Psoas muscle (tissue), 8 donors: Measurements from ENCODE around the gene ADSS1. TPM values are rescaled to one million over a fixed set of nuclear protein-coding genes. Genes with fewer than 3 reads are reported as not detected.
A peak's percentile ranks its signal among the peaks of the same experiment; 100 is the strongest.

Experiments
- ATAC-seq, 4 donors: fragments of 200-7000 bp; cut with Tn5 transposase; one replicate each; pipeline ENCODE4 v1.9.1; 2020; ENCODE audit warnings: moderate library complexity in 3 of 4, mild to moderate bottlenecking in 2 of 4
- DNase-seq, 2 donors: peaks; one replicate each; pipeline ENCODE4 v3.0.0-alpha.2; 2020
- H3K27ac ChIP-seq: fragments of 200-600 bp; one replicate; pipeline ENCODE4 v1.8.0; 2022
- H3K27me3 ChIP-seq, 3 donors: fragments of 200-600 bp in 1 of 3; one replicate each; pipeline versions ENCODE4 v1.6.1 to v1.8.0; 2013 to 2022; ENCODE audit warnings: low read length in 2 of 3, mild to moderate bottlenecking in 2 of 3, moderate library complexity in 1 of 3; ENCODE audit not compliant: insufficient read depth in 3 of 3
- H3K36me3 ChIP-seq, 2 donors: fragments of 200-600 bp in 1 of 2; one replicate each; pipeline versions ENCODE4 v1.6.1 to v1.8.0; 2013 to 2022; ENCODE audit warnings: low read depth in 1 of 2, mild to moderate bottlenecking in 1 of 2, moderate library complexity in 1 of 2; ENCODE audit not compliant: insufficient read depth in 1 of 2
- H3K4me1 ChIP-seq: fragments of 200-600 bp; one replicate; pipeline ENCODE4 v1.8.0; 2022
- H3K4me3 ChIP-seq: fragments of 200-600 bp; one replicate; pipeline ENCODE4 v1.8.0; 2022; ENCODE audit warnings: mild to moderate bottlenecking
- H3K9me3 ChIP-seq: fragments of 200-600 bp; one replicate; pipeline ENCODE4 v1.8.0; 2022
- WGBS, 3 donors: extraction: QIAGEN DNeasy Blood & Tissue Kit; methylation state at CpG; one replicate each; pipeline versions ENCODE4 v1.1.6 to v1.1.7; 2013; 5-methylcytosine and 5-hydroxymethylcytosine counted together
- intact Hi-C, 2 donors: fragments of 100-400 bp; cut with DNase I; formaldehyde crosslinking; loops; one replicate each; pipeline versions ENCODE4 v1.11.0 to v1.14.2; 2022
- polyA plus RNA-seq, 3 donors: library from polyadenylated mRNA; stranded (reverse); fragments of 200-250 nt; gene quantifications; one replicate each; pipeline ENCODE4 v1.2.3, GENCODE V29; 2013
- total RNA-seq, 4 donors: library from RNA; stranded (reverse); fragmentation: NEBNext Ultra II Directional in 2 of 4; extraction: Animal tissue kit (Norgen Biotek cat#: 25700) in 2 of 4; gene quantifications; one replicate each; pipeline versions ENCODE4 v1.2.1 to v1.2.4, GENCODE V29; 2021 to 2023
- TF ChIP-seq, protein P1 (sequence below): fragments of 200-600 bp; IDR thresholded peaks from one replicate; pipeline ENCODE4 v1.8.0; 2022; ENCODE audit warnings: antibody characterized with exemption
- donor health status: healthy with polysubstance abuse.
- donor health status: DM: no; HTN: no; CAD: no; lungs with moderate emphysema.
- donor health status: Bipolar disorder and iron deficiency.
- donor health status: healthy.
- donor health status: DM: yes; HTN: yes; CAD: no.
- donor health status: DM: no; HTN: no; CAD: no.
- donor health status: DM: no; HTN: no; CAD: no.
- donor health status: DM: yes; HTN: yes; CAD: no.

Gene ADSS1
- total and polyA plus RNA-seq, 7 donors, result 187 to 394 (median 300) TPM

DNA sequence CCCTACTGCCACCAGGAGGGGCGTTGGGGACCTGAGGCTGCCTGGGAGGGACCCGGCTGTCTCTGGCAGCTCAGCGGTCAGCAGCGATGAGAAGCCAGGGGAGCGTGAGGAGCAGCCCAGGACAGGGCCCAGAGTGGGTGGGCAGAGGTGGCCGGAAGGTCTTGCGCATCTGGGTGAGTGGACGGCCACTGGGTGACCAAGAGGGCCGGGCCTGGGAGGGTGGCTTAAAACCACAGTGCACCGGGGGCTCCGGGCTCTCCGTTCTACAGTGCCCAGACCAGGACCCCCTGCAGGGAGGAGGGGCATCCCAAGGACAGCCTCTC lies 24.6 kb upstream of the ADSS1 start:
- intact Hi-C loops, result no loop called here
- peaks cover 18% of the 10 kb centered on the region for H3K4me1 ChIP-seq
- 66 to 75% (median 73%) methylated on average over 9 to 12 of the region's 12 CpGs for WGBS, 3 donors
- H3K9me3 ChIP-seq, result no peaks in the 10 kb centered on the region
- ATAC-seq, result no peak
- TF ChIP-seq, protein P1, sequence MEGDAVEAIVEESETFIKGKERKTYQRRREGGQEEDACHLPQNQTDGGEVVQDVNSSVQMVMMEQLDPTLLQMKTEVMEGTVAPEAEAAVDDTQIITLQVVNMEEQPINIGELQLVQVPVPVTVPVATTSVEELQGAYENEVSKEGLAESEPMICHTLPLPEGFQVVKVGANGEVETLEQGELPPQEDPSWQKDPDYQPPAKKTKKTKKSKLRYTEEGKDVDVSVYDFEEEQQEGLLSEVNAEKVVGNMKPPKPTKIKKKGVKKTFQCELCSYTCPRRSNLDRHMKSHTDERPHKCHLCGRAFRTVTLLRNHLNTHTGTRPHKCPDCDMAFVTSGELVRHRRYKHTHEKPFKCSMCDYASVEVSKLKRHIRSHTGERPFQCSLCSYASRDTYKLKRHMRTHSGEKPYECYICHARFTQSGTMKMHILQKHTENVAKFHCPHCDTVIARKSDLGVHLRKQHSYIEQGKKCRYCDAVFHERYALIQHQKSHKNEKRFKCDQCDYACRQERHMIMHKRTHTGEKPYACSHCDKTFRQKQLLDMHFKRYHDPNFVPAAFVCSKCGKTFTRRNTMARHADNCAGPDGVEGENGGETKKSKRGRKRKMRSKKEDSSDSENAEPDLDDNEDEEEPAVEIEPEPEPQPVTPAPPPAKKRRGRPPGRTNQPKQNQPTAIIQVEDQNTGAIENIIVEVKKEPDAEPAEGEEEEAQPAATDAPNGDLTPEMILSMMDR, result no peak
- H3K27ac ChIP-seq, result no peak overlapping the region
- DNase-seq, result no peak
- peaks cover 0 to 20% of the 10 kb centered on the region in 2 donors for H3K36me3 ChIP-seq
- H3K27me3 ChIP-seq, result no peaks in the 10 kb centered on the region
- H3K4me3 ChIP-seq, result peak overlapping the region; percentile 5

DNA sequence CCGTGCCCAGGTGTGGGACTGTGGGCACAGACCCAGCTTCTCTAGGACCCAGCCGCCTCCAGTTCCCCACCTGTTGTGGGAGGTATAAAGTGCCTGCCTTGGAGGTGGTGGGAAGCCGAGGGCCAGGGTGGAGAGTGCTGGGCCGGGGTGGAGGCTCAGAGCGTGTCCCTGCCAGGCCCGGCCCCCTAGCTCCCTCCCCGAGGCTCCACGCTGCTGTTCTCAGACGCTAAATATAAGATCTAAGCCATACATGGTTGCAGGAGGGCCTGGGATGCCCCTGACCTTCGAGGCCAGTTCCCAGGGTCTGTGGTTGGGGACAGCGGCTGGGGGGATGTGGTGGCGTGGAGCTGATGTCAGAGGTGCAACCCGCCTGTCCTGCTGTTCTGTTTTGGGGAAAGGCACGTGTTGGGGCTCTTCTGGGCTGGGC lies 23.8 kb upstream of the ADSS1 start:
- H3K27ac ChIP-seq, result peak overlapping the region; percentile 41
- peaks cover 0 to 28% of the 10 kb centered on the region in 2 donors for H3K36me3 ChIP-seq

DNA sequence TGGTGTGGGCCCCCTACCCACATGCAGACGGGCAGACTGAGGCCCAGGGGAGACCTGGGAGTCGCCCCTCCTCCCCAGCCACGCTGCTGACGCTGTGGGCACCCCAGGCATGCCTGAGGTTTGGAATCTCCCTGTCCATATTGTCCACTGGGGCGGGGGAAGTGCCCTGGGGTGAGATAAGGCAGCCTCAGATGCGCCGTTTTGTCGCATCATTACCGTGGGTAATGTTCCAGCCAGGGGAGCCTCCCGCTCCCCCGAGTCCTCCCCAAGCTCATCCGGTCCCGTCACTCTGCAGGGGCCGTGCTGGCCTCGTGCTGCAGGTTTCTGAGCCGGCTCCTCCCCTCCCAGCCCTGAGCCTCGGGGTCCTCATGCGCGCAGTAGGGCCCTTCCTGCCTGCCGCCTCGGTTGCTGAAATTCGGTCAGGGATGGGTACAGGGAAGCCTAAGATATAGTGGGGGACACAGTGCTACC lies 23.2 kb upstream of the ADSS1 start:
- H3K27me3 ChIP-seq, result no peaks in the 10 kb centered on the region
- ATAC-seq (no peak), DNase-seq (no peak)
- TF ChIP-seq, protein P1, result no peak
- peak overlapping the region; percentile 30 for H3K27ac ChIP-seq
- H3K9me3 ChIP-seq, result no peaks in the 10 kb centered on the region
- H3K4me1 ChIP-seq, result peaks cover 10% of the 10 kb centered on the region
- intact Hi-C loops, result no loop called here
- no peak overlapping the region for H3K4me3 ChIP-seq
- H3K36me3 ChIP-seq, result peaks cover 0 to 31% of the 10 kb centered on the region in 2 donors
- WGBS, 3 donors, result 78 to 83% (median 80%) methylated on average over 22 of the region's 22 CpGs

More for the DNA sequence above, 23.8 kb upstream of the ADSS1 start:
- ATAC-seq (no peak), DNase-seq (no peak)
- Histone ChIP-seq H3K9me3 (no peaks in the 10 kb centered on the region), H3K27me3 (no peaks in the 10 kb centered on the region), H3K4me1 (peaks cover 10% of the 10 kb centered on the region), H3K4me3 (peak overlapping the region; percentile 5)
- TF ChIP-seq, protein P1, result no peak
- intact Hi-C loops, result no loop called here
- 78 to 85% (median 79%) methylated on average over 14 of the region's 14 CpGs for WGBS, 3 donors

DNA sequence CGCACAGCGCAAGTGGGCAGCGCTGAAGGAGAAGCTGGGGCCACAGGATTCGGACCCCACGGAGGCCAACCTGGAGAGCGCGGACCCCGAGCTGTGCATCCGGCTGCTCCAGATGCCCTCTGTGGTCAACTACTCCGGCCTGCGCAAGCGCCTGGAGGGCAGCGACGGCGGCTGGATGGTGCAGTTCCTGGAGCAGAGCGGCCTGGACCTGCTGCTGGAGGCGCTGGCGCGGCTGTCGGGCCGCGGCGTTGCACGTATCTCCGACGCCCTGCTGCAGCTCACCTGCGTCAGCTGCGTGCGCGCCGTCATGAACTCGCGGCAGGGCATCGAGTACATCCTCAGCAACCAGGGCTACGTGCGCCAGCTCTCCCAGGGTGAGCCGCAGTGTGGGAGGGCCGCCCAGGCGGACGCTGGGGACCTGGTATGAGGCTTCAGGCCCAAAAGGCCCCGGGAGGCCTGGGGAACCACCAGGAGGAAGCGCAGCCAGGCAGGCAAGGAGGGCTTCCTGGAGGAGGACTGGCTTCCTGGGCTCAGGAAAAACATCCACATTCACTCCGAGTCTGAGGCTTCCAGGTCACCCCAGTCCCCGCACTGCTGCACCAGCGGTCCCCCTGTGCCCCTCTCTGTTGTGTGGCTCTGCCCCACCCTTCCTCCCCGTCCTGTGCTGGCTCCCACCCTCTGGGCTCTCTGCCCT lies 22.5 kb upstream of the ADSS1 start:
- Histone ChIP-seq H3K4me1 (peaks cover 9% of the 10 kb centered on the region), H3K36me3 (peaks cover 0 to 35% of the 10 kb centered on the region in 2 donors), H3K9me3 (no peaks in the 10 kb centered on the region), H3K4me3 (no peak overlapping the region), H3K27ac (no peak overlapping the region), H3K27me3 (no peaks in the 10 kb centered on the region)
- TF ChIP-seq, protein P1, result no peak
- ATAC-seq (no peak), DNase-seq (no peak)
- WGBS, 3 donors, result 90 to 92% (median 91%) methylated on average over 43 to 46 of the region's 46 CpGs
- intact Hi-C loops, result no loop called here

DNA sequence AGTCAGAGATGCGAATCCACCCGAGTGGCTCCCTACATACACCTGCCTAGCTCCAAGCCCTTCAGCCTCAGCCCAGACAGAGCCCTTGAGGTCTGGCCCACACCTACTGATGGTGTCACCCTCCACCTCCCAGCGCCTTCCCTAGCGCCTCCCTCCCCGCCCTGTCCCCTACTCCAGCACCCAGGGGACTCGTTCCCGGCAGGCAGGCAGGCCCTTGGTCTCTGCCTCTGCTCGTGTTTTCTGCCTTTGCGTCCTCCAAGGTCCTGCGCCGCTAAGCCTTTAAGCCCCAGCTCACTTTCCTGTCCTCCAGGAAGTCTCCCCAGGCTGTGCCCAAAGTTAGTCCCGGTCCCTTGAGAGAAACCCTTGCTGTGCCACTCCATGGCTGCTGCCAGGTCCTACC lies 21.9 kb upstream of the ADSS1 start:
- Histone ChIP-seq H3K27me3 (no peaks in the 10 kb centered on the region), H3K4me1 (peaks cover 4% of the 10 kb centered on the region), H3K9me3 (no peaks in the 10 kb centered on the region), H3K27ac (no peak overlapping the region), H3K36me3 (peaks cover 0 to 35% of the 10 kb centered on the region in 2 donors), H3K4me3 (no peak overlapping the region)
- TF ChIP-seq, protein P1, result no peak
- intact Hi-C loops, result no loop called here
- WGBS, 3 donors, result 61 to 77% (median 72%) methylated on average over 12 of the region's 12 CpGs
- ATAC-seq, result no peak
- no peak for DNase-seq
